ENCODE measurements around the gene CDK14.

CDK14 gene

DNA sequence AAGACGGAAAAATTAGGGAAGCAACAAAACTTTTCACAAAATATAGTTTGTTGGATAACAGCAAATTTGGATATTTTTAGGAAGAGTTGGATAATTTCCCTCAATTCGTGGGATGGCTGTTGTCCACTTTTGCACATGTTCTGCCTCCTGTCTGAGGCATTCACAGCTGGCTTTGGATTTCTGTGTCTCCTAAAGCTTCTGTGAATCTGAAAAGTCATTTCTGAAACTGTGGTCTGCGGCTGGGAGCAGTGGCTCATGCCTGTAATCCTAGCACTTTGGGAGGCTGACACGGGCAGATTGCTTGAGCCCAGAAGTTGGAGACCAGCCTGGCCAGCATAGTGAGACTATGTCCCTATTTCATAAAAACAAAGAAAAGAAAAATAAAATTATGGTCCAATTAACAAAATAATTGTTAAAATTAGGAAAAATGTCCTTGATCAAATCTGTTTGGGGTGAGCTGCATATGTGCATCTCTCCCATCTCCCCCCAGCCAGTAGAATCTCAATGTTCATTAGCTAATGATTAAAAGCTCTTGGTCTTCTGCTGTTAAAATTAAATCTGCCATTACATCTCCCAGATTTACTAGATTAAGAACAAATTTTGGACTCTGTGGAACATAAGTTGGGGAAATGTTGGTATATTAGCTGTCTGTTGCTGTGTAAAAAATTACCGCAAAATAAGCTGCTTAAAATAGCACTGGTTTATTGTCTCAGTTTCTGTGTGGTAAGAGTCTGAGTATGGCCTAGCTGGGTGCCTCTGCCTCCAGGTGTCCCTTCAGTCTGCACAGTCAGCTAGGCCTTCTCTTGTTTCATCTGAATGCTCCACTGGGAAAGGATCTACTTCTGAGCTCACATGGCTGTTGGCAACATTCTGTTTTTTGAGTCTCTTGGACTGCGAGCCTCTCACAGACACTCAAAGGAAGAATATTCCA lies 336.1 kb downstream of the CDK14 start:
- peak; percentile 95 for DNase-seq
- Histone ChIP-seq H3K27ac (ENCODE audit: low read length) (peak overlapping the region; percentile 99), H3K36me3 (replicated peaks; ENCODE audit: insufficient read depth, low read length) (no peaks in the 10 kb centered on the region), H3K9me3 (replicated peaks; ENCODE audit: insufficient read depth, low read length) (no peaks in the 10 kb centered on the region), H3K27me3 (replicated peaks; ENCODE audit: insufficient read depth, low read length) (no peaks in the 10 kb centered on the region), H2AFZ (ENCODE audit: low read length) (no peak overlapping the region), H3K4me1 (ENCODE audit: low read length) (peaks cover 47% of the 10 kb centered on the region), H3K9me2 (replicated peaks; ENCODE audit: insufficient read depth, low read length) (no peaks in the 10 kb centered on the region), H3K4me2 (ENCODE audit: low read depth, low read length) (peak overlapping the region; percentile 97), H3K4me3 (ENCODE audit: low read length) (peak overlapping the region; percentile 60), H4K20me1 (ENCODE audit: insufficient read depth, low read length) (no peaks in the 10 kb centered on the region), H3K9ac (ENCODE audit: low read length) (peak overlapping the region; percentile 89), H3K79me2 (ENCODE audit: low read length) (peaks cover 61% of the 10 kb centered on the region), H3F3A (ENCODE audit: insufficient read depth, low read length) (peaks cover 40% of the 10 kb centered on the region)
- TF ChIP-seq EZH2 (optimal IDR thresholded peaks at IDR 0.05; ENCODE audit: low read depth, low read length) (no peak), EZH2phosphoT487 (IDR thresholded peaks at IDR 0.05; ENCODE audit: low read length) (no peak)
- TF ChIP-seq, protein P1, sequence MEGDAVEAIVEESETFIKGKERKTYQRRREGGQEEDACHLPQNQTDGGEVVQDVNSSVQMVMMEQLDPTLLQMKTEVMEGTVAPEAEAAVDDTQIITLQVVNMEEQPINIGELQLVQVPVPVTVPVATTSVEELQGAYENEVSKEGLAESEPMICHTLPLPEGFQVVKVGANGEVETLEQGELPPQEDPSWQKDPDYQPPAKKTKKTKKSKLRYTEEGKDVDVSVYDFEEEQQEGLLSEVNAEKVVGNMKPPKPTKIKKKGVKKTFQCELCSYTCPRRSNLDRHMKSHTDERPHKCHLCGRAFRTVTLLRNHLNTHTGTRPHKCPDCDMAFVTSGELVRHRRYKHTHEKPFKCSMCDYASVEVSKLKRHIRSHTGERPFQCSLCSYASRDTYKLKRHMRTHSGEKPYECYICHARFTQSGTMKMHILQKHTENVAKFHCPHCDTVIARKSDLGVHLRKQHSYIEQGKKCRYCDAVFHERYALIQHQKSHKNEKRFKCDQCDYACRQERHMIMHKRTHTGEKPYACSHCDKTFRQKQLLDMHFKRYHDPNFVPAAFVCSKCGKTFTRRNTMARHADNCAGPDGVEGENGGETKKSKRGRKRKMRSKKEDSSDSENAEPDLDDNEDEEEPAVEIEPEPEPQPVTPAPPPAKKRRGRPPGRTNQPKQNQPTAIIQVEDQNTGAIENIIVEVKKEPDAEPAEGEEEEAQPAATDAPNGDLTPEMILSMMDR (IDR thresholded peaks at IDR 0.05; ENCODE audit: low read length), result no peak

DNA sequence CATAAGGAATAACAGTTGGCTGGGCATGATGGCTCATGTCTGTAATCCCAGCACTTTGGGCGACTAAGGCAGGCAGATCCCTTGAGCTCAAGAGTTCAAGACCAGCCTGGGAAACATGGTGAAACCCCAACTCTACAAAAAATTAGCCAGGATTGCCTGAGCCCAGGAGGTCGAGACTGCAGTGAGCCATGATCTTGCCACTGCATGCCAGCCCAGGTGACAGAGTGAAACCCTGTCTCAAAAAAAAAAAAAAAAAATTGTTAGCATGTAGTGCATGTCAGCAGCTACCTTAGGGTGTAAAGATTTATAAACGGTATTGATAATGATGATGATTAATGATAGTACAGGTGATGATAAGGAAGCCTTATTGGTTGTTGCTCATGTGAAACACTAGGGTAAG lies 336.9 kb downstream of the CDK14 start:
- Histone ChIP-seq H3K9me3 (replicated peaks; ENCODE audit: insufficient read depth, low read length) (no peaks in the 10 kb centered on the region), H3F3A (ENCODE audit: insufficient read depth, low read length) (peaks cover 40% of the 10 kb centered on the region), H3K27ac (ENCODE audit: low read length) (peak overlapping the region; percentile 99), H3K4me1 (ENCODE audit: low read length) (peaks cover 47% of the 10 kb centered on the region), H3K36me3 (replicated peaks; ENCODE audit: insufficient read depth, low read length) (no peaks in the 10 kb centered on the region), H3K4me3 (ENCODE audit: low read length) (peak overlapping the region; percentile 4; the same call in 1 of the 2 replicates), H3K79me2 (ENCODE audit: low read length) (peaks cover 66% of the 10 kb centered on the region), H2AFZ (ENCODE audit: low read length) (no peak overlapping the region), H4K20me1 (ENCODE audit: insufficient read depth, low read length) (no peaks in the 10 kb centered on the region), H3K27me3 (replicated peaks; ENCODE audit: insufficient read depth, low read length) (no peaks in the 10 kb centered on the region), H3K9me2 (replicated peaks; ENCODE audit: insufficient read depth, low read length) (no peaks in the 10 kb centered on the region), H3K4me2 (ENCODE audit: low read depth, low read length) (peak overlapping the region; percentile 97), H3K9ac (ENCODE audit: low read length) (peak overlapping the region; percentile 89)
- TF ChIP-seq EZH2phosphoT487 (IDR thresholded peaks at IDR 0.05; ENCODE audit: low read length) (no peak), EZH2 (optimal IDR thresholded peaks at IDR 0.05; ENCODE audit: low read depth, low read length) (no peak)
- TF ChIP-seq, protein P1 (IDR thresholded peaks at IDR 0.05; ENCODE audit: low read length), result no peak
- peak; percentile 68 for DNase-seq

DNA sequence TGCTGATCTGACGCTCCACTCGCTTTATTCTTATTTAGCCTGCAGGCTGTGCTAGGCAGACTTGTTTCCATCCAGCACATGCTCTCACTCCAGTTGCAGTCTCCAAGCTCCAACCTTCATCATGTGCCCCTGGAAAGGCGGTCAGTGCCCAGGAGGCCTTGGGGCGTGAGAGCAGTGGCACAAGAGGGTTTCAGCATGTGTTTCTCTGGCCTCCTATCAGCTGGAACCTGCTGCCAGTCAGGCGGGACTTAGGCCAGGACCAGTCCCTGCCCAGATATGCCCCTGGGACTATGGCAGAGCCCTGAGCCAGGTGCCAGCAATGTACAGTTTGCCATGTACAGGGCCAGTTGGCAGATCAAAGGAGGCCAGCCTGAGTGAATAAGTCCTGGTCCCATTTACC lies 337.9 kb downstream of the CDK14 start:
- H4K20me1 ChIP-seq (ENCODE audit: insufficient read depth, low read length), result no peaks in the 10 kb centered on the region
- no peak overlapping the region for H2AFZ ChIP-seq (ENCODE audit: low read length)
- peaks cover 40% of the 10 kb centered on the region for H3F3A ChIP-seq (ENCODE audit: insufficient read depth, low read length)
- TF ChIP-seq, protein P1 (IDR thresholded peaks at IDR 0.05; ENCODE audit: low read length), result no peak
- TF ChIP-seq EZH2 (optimal IDR thresholded peaks at IDR 0.05; ENCODE audit: low read depth, low read length) (no peak), EZH2phosphoT487 (IDR thresholded peaks at IDR 0.05; ENCODE audit: low read length) (no peak)
- H3K4me2 ChIP-seq (ENCODE audit: low read depth, low read length), result no peak overlapping the region
- no peak overlapping the region; the same call in 1 of the 2 replicates for H3K9ac ChIP-seq (ENCODE audit: low read length)
- H3K27me3 ChIP-seq (replicated peaks; ENCODE audit: insufficient read depth, low read length), result no peaks in the 10 kb centered on the region
- H3K4me3 ChIP-seq (ENCODE audit: low read length), result no peak overlapping the region
- no peak for DNase-seq
- peaks cover 45% of the 10 kb centered on the region for H3K4me1 ChIP-seq (ENCODE audit: low read length)
- H3K79me2 ChIP-seq (ENCODE audit: low read length), result peaks cover 70% of the 10 kb centered on the region
- H3K36me3 ChIP-seq (replicated peaks; ENCODE audit: insufficient read depth, low read length), result no peaks in the 10 kb centered on the region
- no peaks in the 10 kb centered on the region for H3K9me3 ChIP-seq (replicated peaks; ENCODE audit: insufficient read depth, low read length)
- no peaks in the 10 kb centered on the region for H3K9me2 ChIP-seq (replicated peaks; ENCODE audit: insufficient read depth, low read length)
- H3K27ac ChIP-seq (ENCODE audit: low read length), result peak overlapping the region; percentile 99; the same call in 1 of the 2 replicates
